DOHH2 (cell line): ENCODE results near the gene ZBTB7B.

Source experiments
- H3F3A ChIP-seq: fragments of 200-600 bp; sonication (generic), shearing (Covaris generic); 2 replicates; pipeline ENCODE4 v1.6.0; 2016; ENCODE audit warnings: antibody characterized with exemption, mild to moderate bottlenecking; ENCODE audit not compliant: control insufficient read depth, insufficient read depth
- H3K27ac ChIP-seq: fragments of 200-600 bp; sonication (generic); 2 replicates; pipeline ENCODE4 v1.5.1; 2014; ENCODE audit warnings: low read depth, mild to moderate bottlenecking, low read length, moderate library complexity
- H3K27me3 ChIP-seq: fragments of 200-600 bp; sonication (generic); 2 replicates; pipeline ENCODE4 v1.6.1; 2014; ENCODE audit warnings: mild to moderate bottlenecking, low read length, mixed read lengths; ENCODE audit not compliant: control insufficient read depth
- H3K36me3 ChIP-seq: fragments of 200-600 bp; sonication (generic); 2 replicates; pipeline ENCODE4 v1.6.1; 2014; ENCODE audit warnings: mild to moderate bottlenecking, low read length, moderate library complexity, mixed read lengths; ENCODE audit not compliant: control insufficient read depth
- H3K4me1 ChIP-seq: fragments of 200-600 bp; sonication (generic); 2 replicates; pipeline ENCODE4 v1.6.1; 2014; ENCODE audit warnings: mild to moderate bottlenecking, low read length, mixed read lengths; ENCODE audit not compliant: control insufficient read depth
- H3K4me2 ChIP-seq: fragments of 200-600 bp; sonication (generic); 2 replicates; pipeline ENCODE4 v1.6.0; 2014; ENCODE audit warnings: mild to moderate bottlenecking, low read length, moderate library complexity
- H3K4me3 ChIP-seq: fragments of 200-600 bp; sonication (generic); 2 replicates; pipeline ENCODE4 v1.5.1; 2014; ENCODE audit warnings: mild to moderate bottlenecking, low read length, mixed read lengths
- H3K79me2 ChIP-seq: fragments of 200-600 bp; sonication (generic); 2 replicates; pipeline ENCODE4 v1.6.1; 2014; ENCODE audit warnings: mild to moderate bottlenecking, low read length, mixed read lengths; ENCODE audit not compliant: control insufficient read depth
- H3K9me2 ChIP-seq: fragments of 200-600 bp; sonication (generic); replicated peaks from 2 replicates; pipeline ENCODE4 v1.6.1; 2014; ENCODE audit warnings: mild to moderate bottlenecking, low read length, mixed read lengths; ENCODE audit not compliant: control insufficient read depth
- H3K9me3 ChIP-seq: fragments of 200-600 bp; sonication (generic); 2 replicates; pipeline ENCODE4 v1.6.1; 2014; ENCODE audit warnings: antibody characterized with exemption, low read length, mixed read lengths; ENCODE audit not compliant: control insufficient read depth, insufficient read depth
- H4K20me1 ChIP-seq: fragments of 200-600 bp; sonication (generic); 2 replicates; pipeline ENCODE4 v1.6.0; 2014; ENCODE audit warnings: low read depth, mild to moderate bottlenecking, antibody characterized with exemption, low read length, moderate library complexity; ENCODE audit not compliant: control insufficient read depth, insufficient read depth
- CTCF ChIP-seq: fragments of 200-600 bp; sonication (generic); IDR thresholded peaks from one replicate; pipeline ENCODE4 v1.5.1; 2014; ENCODE audit warnings: antibody characterized with exemption, mild to moderate bottlenecking, low read depth, low read length; ENCODE audit not compliant: poor library complexity, severe bottlenecking
- EZH2phosphoT487 ChIP-seq: fragments of 200-600 bp; sonication (generic); IDR thresholded peaks from 2 replicates; pipeline ENCODE4 v1.6.1; 2017; ENCODE audit warnings: borderline replicate concordance, mild to moderate bottlenecking, antibody characterized with exemption, low read length, moderate library complexity, mixed read lengths

The ZBTB7B gene

DNA sequence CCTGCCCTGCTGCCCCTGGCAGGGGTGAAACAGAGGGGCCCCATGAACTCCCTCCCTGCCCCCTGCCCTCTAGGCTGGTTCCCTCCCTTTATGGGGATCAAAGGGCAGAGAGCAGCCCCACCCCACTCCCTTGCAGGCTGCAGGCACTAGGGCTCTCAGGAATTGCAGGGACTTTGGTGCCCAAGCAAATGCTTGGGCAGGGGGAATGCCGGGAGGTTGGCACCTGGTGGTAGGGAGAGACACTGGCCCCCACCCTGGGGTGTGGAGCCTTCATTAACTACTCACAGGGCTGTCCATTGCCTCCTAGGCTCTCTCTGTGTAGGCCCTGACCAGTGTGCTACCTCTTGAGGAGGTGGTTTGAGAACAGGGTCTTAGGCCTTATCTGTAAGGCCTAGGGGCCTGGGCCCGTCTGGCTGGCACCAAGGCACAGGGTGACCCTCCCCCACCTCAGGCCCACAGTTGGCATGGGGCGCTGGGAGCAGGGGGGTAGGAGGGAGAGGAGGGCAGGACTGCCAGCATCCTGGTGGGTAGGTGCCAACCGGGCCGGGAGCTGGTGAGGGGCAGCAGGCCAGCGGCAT, 4.7 kb downstream of the ZBTB7B start:
- Histone ChIP-seq H3K36me3 (no peaks in the 10 kb centered on the region), H3K79me2 (peaks cover 28% of the 10 kb centered on the region), H3K9me2 (no peaks in the 10 kb centered on the region), H3K27me3 (no peaks in the 10 kb centered on the region), H3K9me3 (no peaks in the 10 kb centered on the region), H3F3A (peaks cover 21% of the 10 kb centered on the region), H3K27ac (no peak overlapping the region), H3K4me1 (peaks cover 80% of the 10 kb centered on the region), H4K20me1 (no peaks in the 10 kb centered on the region), H3K4me2 (no peak overlapping the region), H3K4me3 (no peak overlapping the region)
- TF ChIP-seq EZH2phosphoT487 = no peak
- TF ChIP-seq CTCF = no peak

- TF ChIP-seq EZH2phosphoT487 (no peak), CTCF (no peak)
- Histone ChIP-seq H3K36me3 (no peaks in the 10 kb centered on the region), H3K79me2 (peaks cover 21% of the 10 kb centered on the region), H3K4me1 (peaks cover 89% of the 10 kb centered on the region), H3F3A (peaks cover 30% of the 10 kb centered on the region), H3K9me2 (no peaks in the 10 kb centered on the region), H3K4me2 (peak overlapping the region; percentile 43), H3K27me3 (no peaks in the 10 kb centered on the region), H4K20me1 (no peaks in the 10 kb centered on the region), H3K27ac (no peak overlapping the region), H3K4me3 (no peak overlapping the region), H3K9me3 (no peaks in the 10 kb centered on the region)
These were observed 5.7 kb downstream of the ZBTB7B start for GRCh38 chr1:155008015-155008941.

- H3K27ac ChIP-seq = no peak overlapping the region
- peaks cover 90% of the 10 kb centered on the region for H3K4me1 ChIP-seq
- H3F3A ChIP-seq = peaks cover 32% of the 10 kb centered on the region
- H3K79me2 ChIP-seq = peaks cover 12% of the 10 kb centered on the region
- H3K27me3 ChIP-seq = no peaks in the 10 kb centered on the region
- TF ChIP-seq CTCF = no peak
- TF ChIP-seq EZH2phosphoT487 = no peak
- H3K36me3 ChIP-seq = peaks cover 4% of the 10 kb centered on the region; the same call in 1 of the 2 replicates
- H4K20me1 ChIP-seq = no peaks in the 10 kb centered on the region
- peak overlapping the region; percentile 43 for H3K4me2 ChIP-seq
- no peaks in the 10 kb centered on the region for H3K9me2 ChIP-seq
- H3K4me3 ChIP-seq = no peak overlapping the region
- H3K9me3 ChIP-seq = no peaks in the 10 kb centered on the region
These were observed 6.7 kb downstream of the ZBTB7B start for GRCh38 chr1:155009221-155009711.
